IgD-negative memory B cell (primary cell): ENCODE data around the gene HPDL. TPM values are rescaled to one million over a fixed set of nuclear protein-coding genes. Genes with fewer than 3 reads are reported as not detected.

Experiments
- H3K27ac Mint-ChIP-seq, 3 donors: one replicate each; pipeline ENCODE4 v1.8.0; 2020 to 2022; ENCODE audit warnings: mild to moderate bottlenecking in 3 of 3, mixed read lengths in 3 of 3, moderate library complexity in 1 of 3
- H3K27me3 Mint-ChIP-seq: one replicate; pipeline ENCODE4 v1.8.0; 2021; ENCODE audit warnings: mixed read lengths
- H3K36me3 Mint-ChIP-seq: one replicate; pipeline ENCODE4 v1.8.0; 2020; ENCODE audit warnings: mild to moderate bottlenecking, mixed read lengths
- H3K4me1 Mint-ChIP-seq, 3 donors: one replicate each; pipeline ENCODE4 v1.8.0; 2020 to 2022; ENCODE audit warnings: mixed read lengths in 3 of 3, mild to moderate bottlenecking in 1 of 3
- H3K4me3 Mint-ChIP-seq, 4 donors: one replicate each; pipeline ENCODE4 v1.8.0; 2020 to 2022; ENCODE audit warnings: mild to moderate bottlenecking in 4 of 4, mixed read lengths in 4 of 4, moderate library complexity in 3 of 4
- H3K9me3 Mint-ChIP-seq, 3 donors: one replicate each; pipeline ENCODE4 v1.8.0; 2020 to 2021; ENCODE audit warnings: mixed read lengths in 3 of 3, mild to moderate bottlenecking in 1 of 3
- polyA plus RNA-seq: library from polyadenylated mRNA; unstranded; fragments of 300-500 nt; fragmentation: Illumina TruSeq; gene quantifications from one replicate; pipeline ENCODE4 v1.2.3, GENCODE V29; 2021

HPDL gene
- polyA plus RNA-seq, 1 donor from 2014 or later = 1.3 TPM

GRCh38 chr1:45334308-45335245 is 7.9 kb downstream of the HPDL start:
- no peaks in the 10 kb centered on the region for H3K27me3 Mint-ChIP-seq
- H3K36me3 Mint-ChIP-seq = peaks cover 5% of the 10 kb centered on the region
- H3K9me3 Mint-ChIP-seq = no peaks in the 10 kb centered on the region
- peaks cover 8 to 28% (median 17%) of the 10 kb centered on the region in 3 donors for H3K4me1 Mint-ChIP-seq
- H3K27ac Mint-ChIP-seq = peak overlapping the region in 2 of 3 donors; percentile 18 to 81
- peak overlapping the region in 1 of 4 donors; percentile 74 for H3K4me3 Mint-ChIP-seq

- Mint-ChIP-seq H3K27me3 (no peaks in the 10 kb centered on the region), H3K4me3 (peak overlapping the region in 1 of 4 donors; percentile 77), H3K9me3 (no peaks in the 10 kb centered on the region), H3K36me3 (peaks cover 2% of the 10 kb centered on the region), H3K27ac (peak overlapping the region in 1 of 3 donors; percentile 61), H3K4me1 (peaks cover 15 to 36% (median 23%) of the 10 kb centered on the region in 3 donors)
Measured at GRCh38 chr1:45335855-45336324, 9.2 kb downstream of the HPDL start.

DNA sequence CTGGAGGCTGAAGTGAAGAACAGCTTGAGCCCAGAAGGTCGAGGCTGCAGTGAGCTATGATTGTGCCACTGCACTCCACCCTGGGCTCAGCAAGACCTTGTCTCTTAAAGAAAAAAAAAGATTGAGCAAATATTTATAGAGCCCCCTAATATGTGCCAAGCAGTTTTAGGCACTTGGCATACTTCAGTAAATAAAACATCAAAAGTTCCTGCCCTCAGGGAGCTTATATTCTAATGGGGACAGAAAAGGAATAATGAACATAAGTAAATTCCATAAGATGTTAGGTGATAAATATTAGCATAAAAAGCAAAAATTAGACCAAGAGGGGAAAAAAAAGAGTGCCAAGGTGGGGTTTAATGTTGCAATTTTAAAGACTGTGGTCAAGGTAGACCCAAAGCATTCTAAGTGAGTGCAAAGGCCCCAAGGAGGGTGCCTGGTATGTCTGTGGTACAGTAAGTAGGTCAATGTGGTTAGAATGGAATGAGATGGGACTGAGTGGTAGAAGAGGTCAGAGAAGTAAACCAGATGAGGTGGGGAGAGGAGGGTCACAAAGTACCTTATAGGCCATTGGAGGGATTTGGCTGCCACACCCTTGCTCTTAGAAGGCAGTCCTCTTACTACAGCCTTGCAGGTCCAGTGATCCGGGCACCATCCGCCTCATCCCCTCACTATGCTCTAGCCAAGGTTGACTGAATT is 11.1 kb downstream of the HPDL start:
- Mint-ChIP-seq H3K27me3 (no peaks in the 10 kb centered on the region), H3K9me3 (no peaks in the 10 kb centered on the region), H3K4me3 (peak overlapping the region; percentile 1 to 100 (median 52)), H3K36me3 (peaks cover 2% of the 10 kb centered on the region), H3K4me1 (peaks cover 16 to 38% (median 36%) of the 10 kb centered on the region in 3 donors), H3K27ac (peak overlapping the region in 2 of 3 donors; percentile 81 to 98)

- peaks cover 16 to 30% (median 30%) of the 10 kb centered on the region in 3 donors for H3K4me1 Mint-ChIP-seq
- H3K9me3 Mint-ChIP-seq = no peaks in the 10 kb centered on the region
- H3K36me3 Mint-ChIP-seq = peaks cover 2% of the 10 kb centered on the region
- H3K4me3 Mint-ChIP-seq = peak within 1 kb of the TSS; percentile 99 to 100 (median 100)
- H3K27ac Mint-ChIP-seq = peak within 1 kb of the TSS; percentile 96 to 99 (median 98)
- H3K27me3 Mint-ChIP-seq = no peaks in the 10 kb centered on the region
Measured at GRCh38 chr1:45339789-45340558, 13.3 kb downstream of the HPDL start, which contains the start of the genes MUTYH and TOE1. Gene MUTYH, minus strand, starts transcription at chr1:45340440. Its CDS starts 5,935 bp downstream, at chr1:45334505. Gene TOE1, plus strand, starts transcription at chr1:45340170. Its CDS starts 83 bp downstream, at chr1:45340253.

GRCh38 chr1:45340816-45341466 is 14.2 kb downstream of the HPDL start:
- peaks cover 2% of the 10 kb centered on the region for H3K36me3 Mint-ChIP-seq
- H3K27me3 Mint-ChIP-seq = no peaks in the 10 kb centered on the region
- peak overlapping the region; percentile 96 to 99 (median 98) for H3K27ac Mint-ChIP-seq
- H3K4me1 Mint-ChIP-seq = peaks cover 16 to 29% (median 29%) of the 10 kb centered on the region in 3 donors
- peak overlapping the region; percentile 99 to 100 (median 100) for H3K4me3 Mint-ChIP-seq
- no peaks in the 10 kb centered on the region for H3K9me3 Mint-ChIP-seq

DNA sequence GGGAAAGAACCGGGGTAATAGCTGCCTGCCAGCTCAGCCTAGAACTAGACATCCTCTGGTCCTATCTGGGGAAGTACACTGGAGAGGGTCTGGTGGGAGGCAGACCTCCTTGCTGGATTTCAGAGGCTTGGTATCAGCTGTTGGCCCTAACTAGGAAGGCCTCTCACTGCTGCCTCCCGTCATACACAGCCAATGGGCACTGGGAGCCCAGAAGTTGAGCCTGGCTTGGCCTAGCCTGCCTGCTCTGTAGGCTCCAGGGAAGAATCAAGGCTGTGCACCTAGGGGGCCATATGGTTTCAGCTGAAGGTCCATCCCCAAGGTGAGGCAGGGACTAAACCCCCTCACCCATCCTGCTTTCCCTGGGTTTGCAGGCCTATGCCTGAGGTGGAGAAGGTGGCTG is 17.8 kb downstream of the HPDL start:
- peaks cover 8 to 21% (median 9%) of the 10 kb centered on the region in 3 donors for H3K4me1 Mint-ChIP-seq
- H3K36me3 Mint-ChIP-seq = no peaks in the 10 kb centered on the region
- H3K27ac Mint-ChIP-seq = peak overlapping the region in 1 of 3 donors; percentile 43
- H3K9me3 Mint-ChIP-seq = no peaks in the 10 kb centered on the region
- H3K4me3 Mint-ChIP-seq = peak overlapping the region in 1 of 4 donors; percentile 46
- H3K27me3 Mint-ChIP-seq = no peaks in the 10 kb centered on the region

GRCh38 chr1:45345014-45345413 is 18.3 kb downstream of the HPDL start:
- H3K4me3 Mint-ChIP-seq = peak overlapping the region in 2 of 4 donors; percentile 57 to 58
- H3K9me3 Mint-ChIP-seq = no peaks in the 10 kb centered on the region
- no peaks in the 10 kb centered on the region for H3K36me3 Mint-ChIP-seq
- H3K27ac Mint-ChIP-seq = peak overlapping the region in 2 of 3 donors; percentile 43 to 59
- H3K27me3 Mint-ChIP-seq = no peaks in the 10 kb centered on the region
- peaks cover 5 to 18% (median 6%) of the 10 kb centered on the region in 3 donors for H3K4me1 Mint-ChIP-seq

- Mint-ChIP-seq H3K4me1 (peaks cover 0 to 9% (median 0%) of the 10 kb centered on the region in 3 donors), H3K27ac (peak overlapping the region in 2 of 3 donors; percentile 39 to 83), H3K4me3 (no peak overlapping the region), H3K36me3 (no peaks in the 10 kb centered on the region), H3K27me3 (no peaks in the 10 kb centered on the region), H3K9me3 (no peaks in the 10 kb centered on the region)
Measured at GRCh38 chr1:45346473-45346872, 19.8 kb downstream of the HPDL start.

- Mint-ChIP-seq H3K27ac (peak overlapping the region in 1 of 3 donors; percentile 59), H3K4me3 (peak overlapping the region in 1 of 4 donors; percentile 26), H3K9me3 (no peaks in the 10 kb centered on the region), H3K4me1 (no peaks in the 10 kb centered on the region), H3K27me3 (no peaks in the 10 kb centered on the region), H3K36me3 (no peaks in the 10 kb centered on the region)
Measured at GRCh38 chr1:45348020-45348419, 21.3 kb downstream of the HPDL start.

DNA sequence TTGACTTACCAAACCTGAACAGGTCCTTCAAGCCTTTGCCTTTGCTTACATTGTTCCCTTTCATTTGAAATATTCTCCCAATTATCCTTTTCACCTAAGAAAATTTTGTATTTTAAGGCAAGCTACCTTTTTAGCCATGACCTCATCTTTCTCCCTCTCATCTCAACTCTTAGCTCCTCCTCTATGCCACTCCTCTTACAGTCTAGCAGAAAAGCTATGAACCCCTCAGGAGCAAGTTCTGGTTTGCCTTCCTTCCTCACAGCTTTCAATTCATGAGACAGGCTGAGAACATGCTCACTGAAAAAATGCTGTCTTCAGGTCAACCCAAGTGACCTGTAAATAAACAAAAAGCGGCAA is 21.9 kb downstream of the HPDL start:
- no peaks in the 10 kb centered on the region for H3K9me3 Mint-ChIP-seq
- no peaks in the 10 kb centered on the region for H3K4me1 Mint-ChIP-seq
- H3K27me3 Mint-ChIP-seq = no peaks in the 10 kb centered on the region
- no peak overlapping the region for H3K27ac Mint-ChIP-seq
- H3K36me3 Mint-ChIP-seq = no peaks in the 10 kb centered on the region
- no peak overlapping the region for H3K4me3 Mint-ChIP-seq

DNA sequence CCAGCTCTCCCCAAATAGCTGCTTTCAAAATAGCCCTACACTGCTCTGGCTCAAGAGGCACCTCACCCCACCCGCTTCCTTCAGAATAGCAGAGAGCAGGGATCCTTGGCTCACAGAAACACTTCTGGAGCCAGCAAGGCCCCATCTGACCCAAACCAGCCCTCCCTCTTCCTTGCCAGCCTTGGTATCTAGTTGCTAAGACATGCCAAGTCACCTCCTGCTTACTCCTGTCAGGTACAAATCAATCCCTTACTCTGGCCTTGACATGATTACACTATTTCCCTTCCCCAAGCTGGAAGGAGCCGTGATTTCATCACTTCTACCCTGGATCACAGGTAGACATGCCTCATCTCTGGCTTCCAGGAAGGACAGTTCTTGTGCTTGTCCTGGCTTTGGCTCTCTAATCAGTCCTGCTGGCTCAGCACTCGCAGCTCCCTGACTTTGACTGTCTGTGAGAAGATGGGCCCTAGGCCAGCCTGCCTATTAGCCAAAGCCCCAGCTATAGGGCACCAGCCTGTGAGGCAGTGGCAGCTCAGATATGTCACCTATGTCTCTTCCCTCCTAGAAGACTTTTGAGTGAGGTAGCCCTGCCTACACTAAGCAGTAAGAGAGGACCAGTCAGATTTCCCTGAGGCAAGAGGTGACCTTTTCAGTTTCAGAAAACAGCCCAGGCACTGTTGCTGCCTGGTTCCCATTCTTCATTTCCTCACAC is 22.4 kb downstream of the HPDL start:
- peak overlapping the region in 1 of 3 donors; percentile 32 for H3K27ac Mint-ChIP-seq
- H3K4me1 Mint-ChIP-seq = no peaks in the 10 kb centered on the region
- no peaks in the 10 kb centered on the region for H3K27me3 Mint-ChIP-seq
- no peaks in the 10 kb centered on the region for H3K36me3 Mint-ChIP-seq
- no peak overlapping the region for H3K4me3 Mint-ChIP-seq
- no peaks in the 10 kb centered on the region for H3K9me3 Mint-ChIP-seq

GRCh38 chr1:45351508-45351907 is 24.8 kb downstream of the HPDL start:
- no peak overlapping the region for H3K4me3 Mint-ChIP-seq
- H3K27me3 Mint-ChIP-seq = no peaks in the 10 kb centered on the region
- peaks cover 0 to 3% (median 0%) of the 10 kb centered on the region in 3 donors for H3K4me1 Mint-ChIP-seq
- no peaks in the 10 kb centered on the region for H3K9me3 Mint-ChIP-seq
- H3K36me3 Mint-ChIP-seq = peaks cover 4% of the 10 kb centered on the region
- H3K27ac Mint-ChIP-seq = no peak overlapping the region

DNA sequence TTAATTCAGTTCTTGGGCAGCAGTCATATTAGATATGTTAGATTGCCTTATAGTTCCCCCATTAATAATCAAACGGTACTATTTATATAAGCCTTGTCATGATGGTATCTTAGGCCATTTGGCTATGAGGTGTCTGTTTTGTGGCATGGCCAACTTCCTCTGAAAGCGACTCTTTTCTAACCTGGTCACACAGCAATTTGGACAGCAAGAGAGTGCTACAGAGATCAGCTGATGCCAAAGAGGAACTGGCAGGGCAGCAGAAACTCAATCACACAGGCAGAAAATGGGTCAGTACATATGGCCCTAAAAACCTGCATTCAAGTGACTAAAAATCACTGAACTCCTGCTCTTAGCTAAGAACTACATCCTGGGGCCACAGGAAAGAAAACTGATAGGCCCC is 27.0 kb downstream of the HPDL start:
- H3K27ac Mint-ChIP-seq = no peak overlapping the region
- H3K9me3 Mint-ChIP-seq = no peaks in the 10 kb centered on the region

More for the DNA sequence above, 27.0 kb downstream of the HPDL start:
- peaks cover 0 to 5% (median 0%) of the 10 kb centered on the region in 3 donors for H3K4me1 Mint-ChIP-seq
- H3K4me3 Mint-ChIP-seq = no peak overlapping the region
- H3K36me3 Mint-ChIP-seq = peaks cover 4% of the 10 kb centered on the region
- H3K27me3 Mint-ChIP-seq = no peaks in the 10 kb centered on the region
